HG03342 (cell line): Measurements from ENCODE around the gene GALK1.

Source experiments
- ATAC-seq: cut with Tn5 transposase; IDR thresholded peaks from one replicate; pipeline ENCODE4 v1.9.1; 2021; ENCODE audit warnings: mild to moderate bottlenecking, moderate library complexity; ENCODE audit not compliant: unreplicated experiment

The GALK1 gene

GRCh38 chr17:75729351-75729750, 35.6 kb downstream of the GALK1 start:
- no peak for ATAC-seq

GRCh38 chr17:75727391-75727790, 37.6 kb downstream of the GALK1 start:
- ATAC-seq, result no peak

DNA sequence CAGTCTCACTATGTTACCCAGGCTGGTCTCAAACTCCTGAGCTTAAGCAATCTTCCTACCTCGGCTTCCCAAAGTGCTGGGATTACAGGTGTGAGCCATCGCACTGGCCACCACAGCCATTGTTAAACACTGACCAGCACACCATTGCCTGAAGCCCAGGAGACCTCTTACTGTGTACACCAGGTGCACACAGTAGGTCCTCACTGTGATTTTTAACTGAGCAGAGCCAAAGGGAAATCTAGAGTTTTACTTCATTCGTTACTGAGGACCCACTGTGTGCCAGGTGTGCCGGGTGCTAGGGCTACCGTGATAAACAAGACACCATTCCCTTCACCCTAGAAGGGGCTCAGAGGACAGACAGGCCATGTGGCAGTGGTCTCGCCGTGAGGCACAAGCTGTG, 39.5 kb downstream of the GALK1 start:
- ATAC-seq, result no peak

GRCh38 chr17:75724016-75725003, 40.7 kb downstream of the GALK1 start:
- ATAC-seq, result no peak

DNA sequence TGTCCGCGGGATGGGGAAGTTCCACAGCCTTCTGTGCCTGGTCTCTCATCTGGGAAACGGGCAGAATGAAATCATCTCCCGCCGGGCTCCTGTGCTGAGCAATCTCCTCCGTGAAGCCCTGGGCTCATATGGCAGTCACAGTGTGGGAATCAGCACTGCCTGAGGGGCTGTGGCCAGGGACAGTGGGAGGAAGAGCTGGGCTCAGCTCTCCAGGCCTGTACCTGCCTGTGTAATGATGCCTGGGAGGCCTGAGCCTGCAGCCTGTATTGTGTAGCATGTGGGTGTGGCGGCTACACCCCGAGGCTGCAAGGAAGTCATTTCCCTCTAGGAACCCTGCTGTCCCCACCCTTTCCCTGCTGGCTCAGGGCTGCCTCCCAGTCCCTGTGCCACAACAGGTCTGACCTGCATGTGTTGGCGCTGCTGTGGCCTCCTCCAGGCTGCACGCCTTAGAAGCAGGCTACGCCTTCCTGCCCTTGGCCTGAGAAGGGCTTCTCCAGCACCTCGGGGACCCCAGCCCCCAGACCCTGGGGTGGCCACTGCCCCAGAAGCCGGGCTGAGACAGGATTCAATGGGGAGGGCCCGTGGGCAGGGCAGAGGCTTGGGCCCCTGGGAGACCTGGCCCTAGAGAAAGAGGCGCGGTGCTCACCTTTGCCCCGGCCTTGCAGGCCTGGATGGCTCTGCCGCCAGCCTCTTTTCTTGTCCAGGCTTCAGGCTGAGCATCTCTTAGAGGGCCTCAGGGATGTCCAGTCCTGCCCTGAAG, 41.6 kb downstream of the GALK1 start:
- no peak for ATAC-seq

DNA sequence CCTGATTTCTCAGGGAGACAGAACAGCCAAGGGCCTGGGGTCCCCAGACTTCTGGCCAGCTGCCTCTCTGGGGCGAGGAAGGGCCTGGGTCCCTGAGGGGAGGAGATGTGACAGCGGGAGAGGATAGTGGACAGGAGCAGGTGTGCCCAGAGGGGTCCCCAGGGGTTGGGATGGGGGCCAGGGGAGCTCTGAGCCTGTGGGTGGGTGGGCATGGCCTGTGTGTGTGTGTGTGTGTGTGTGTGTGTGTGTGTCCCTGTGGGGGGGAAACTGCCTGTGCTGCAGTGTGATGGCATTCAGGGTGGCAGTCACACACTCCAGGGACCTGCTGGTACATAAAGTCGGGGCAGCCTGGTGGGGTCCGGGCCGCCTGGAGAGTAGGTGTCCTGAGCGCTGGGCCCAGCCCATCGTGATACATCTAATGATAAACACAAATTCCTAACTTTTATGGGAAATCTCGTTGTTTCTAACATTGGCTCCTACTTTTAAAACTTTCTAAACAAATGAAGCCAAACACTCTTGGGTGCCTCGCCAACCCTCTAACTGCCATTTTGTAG, 42.4 kb downstream of the GALK1 start:
- no peak for ATAC-seq

DNA sequence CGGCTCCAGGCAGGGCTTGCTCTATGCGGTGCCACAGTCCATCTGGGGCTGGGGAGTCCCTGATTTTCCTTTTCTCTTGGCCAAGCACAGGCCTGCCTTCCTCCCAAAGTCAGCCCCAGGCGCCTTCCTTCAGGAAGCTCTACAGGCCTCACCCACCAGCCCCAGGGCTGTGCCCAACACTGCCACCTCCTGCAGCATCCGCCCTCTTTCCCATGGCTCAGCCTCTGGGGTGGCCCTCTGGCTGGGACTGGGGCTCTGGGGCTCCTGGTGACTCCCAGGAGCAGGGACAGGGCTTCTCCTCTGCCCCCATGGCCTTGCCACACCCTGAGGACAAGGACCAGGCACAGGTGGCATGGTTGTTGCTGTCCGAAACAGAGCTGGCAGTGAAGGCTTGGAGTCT, 42.9 kb downstream of the GALK1 start:
- ATAC-seq, result no peak

DNA sequence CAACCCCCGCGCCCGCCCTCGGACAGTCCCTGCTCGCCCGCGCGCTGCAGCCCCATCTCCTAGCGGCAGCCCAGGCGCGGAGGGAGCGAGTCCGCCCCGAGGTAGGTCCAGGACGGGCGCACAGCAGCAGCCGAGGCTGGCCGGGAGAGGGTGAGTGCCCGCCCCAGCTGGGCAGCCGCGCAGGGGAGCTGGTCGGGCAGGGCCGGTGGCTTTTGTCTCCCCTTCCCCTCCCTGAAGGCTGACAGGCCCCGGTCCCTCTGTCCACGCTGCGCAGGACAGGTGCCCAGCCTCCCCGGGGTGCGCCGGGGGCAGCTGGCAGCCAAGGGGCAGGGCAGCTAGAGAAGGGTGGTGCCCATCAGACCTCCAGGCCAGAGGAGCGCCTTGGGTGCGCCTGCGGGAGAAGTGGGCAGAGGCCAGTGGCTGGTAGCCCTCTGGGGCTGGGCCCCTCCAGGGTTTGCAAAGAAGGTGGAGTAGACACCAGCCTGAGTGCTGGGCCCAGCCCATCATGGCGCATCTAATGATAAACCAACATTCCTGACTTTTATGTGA, 43.5 kb downstream of the GALK1 start:
- ATAC-seq, result no peak

- no peak for ATAC-seq
These were observed 44.1 kb downstream of the GALK1 start, which contains the start of gene ITGB4 for GRCh38 chr17:75720656-75721462. ITGB4 (plus strand) TSS chr17:75721459; CDS start chr17:75724704, 3,245 bp downstream.

DNA sequence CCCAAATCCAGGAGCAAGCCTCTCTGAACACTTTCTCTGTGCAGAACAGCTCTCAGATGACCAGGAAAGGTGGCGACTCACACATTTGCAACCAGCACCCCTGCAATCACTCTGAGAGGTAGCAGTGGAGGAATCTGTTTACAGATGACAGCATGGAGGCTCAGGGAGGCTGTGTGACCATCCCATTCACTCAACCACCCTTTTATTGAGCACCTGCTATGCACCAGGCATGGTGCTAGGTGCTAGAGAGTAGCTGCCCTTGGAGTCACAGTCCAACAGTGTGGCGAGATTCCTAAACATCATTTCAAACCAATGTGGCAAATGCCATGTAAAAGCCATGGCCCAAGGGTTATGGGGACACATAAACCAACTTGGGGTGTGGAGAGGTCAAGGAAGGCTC, 45.3 kb downstream of the GALK1 start:
- no peak for ATAC-seq

GRCh38 chr17:75712446-75712845, 52.5 kb downstream of the GALK1 start:
- ATAC-seq, result no peak
